H9 (cell line): ENCODE measurements around the gene SLC12A8. TPM values are rescaled to one million over a fixed set of nuclear protein-coding genes. Genes with fewer than 3 reads are reported as not detected.
A peak's percentile ranks its signal among the peaks of the same experiment; 100 is the strongest.

Experiments used
- DNase-seq: peaks from one replicate; pipeline ENCODE4 v3.0.0-alpha.2; 2017
- H2AFZ ChIP-seq: one replicate; pipeline ENCODE4 v1.6.1; 2013; ENCODE audit warnings: mild to moderate bottlenecking, low read length, control low read depth, moderate library complexity
- H2AK5ac ChIP-seq: 2 replicates; pipeline ENCODE4 v1.6.1; 2013; ENCODE audit warnings: low read length, control low read depth, mixed read lengths; ENCODE audit not compliant: insufficient read length
- H2BK120ac ChIP-seq: one replicate; pipeline ENCODE4 v1.6.1; 2013; ENCODE audit warnings: low read depth, mild to moderate bottlenecking, low read length, control low read depth, inconsistent platforms; ENCODE audit not compliant: poor library complexity, severe bottlenecking
- H2BK12ac ChIP-seq: 2 replicates; pipeline ENCODE4 v1.6.1; 2013; ENCODE audit warnings: low read length, control low read depth, mixed read lengths, low read depth; ENCODE audit not compliant: insufficient read length
- H2BK15ac ChIP-seq: 2 replicates; pipeline ENCODE4 v1.6.1; 2013; ENCODE audit warnings: low read depth, low read length, control low read depth
- H2BK20ac ChIP-seq: one replicate; pipeline ENCODE4 v1.6.1; 2013; ENCODE audit warnings: low read depth, mild to moderate bottlenecking, low read length, control low read depth, inconsistent platforms; ENCODE audit not compliant: poor library complexity, severe bottlenecking
- H2BK5ac ChIP-seq: 2 replicates; pipeline ENCODE4 v1.6.1; 2013; ENCODE audit warnings: low read length, control low read depth, mixed read lengths; ENCODE audit not compliant: insufficient read length
- H3K14ac ChIP-seq: 2 replicates; pipeline ENCODE4 v1.6.1; 2013; ENCODE audit warnings: low read length, control low read depth; ENCODE audit not compliant: insufficient read depth
- H3K18ac ChIP-seq: 2 replicates; pipeline ENCODE4 v1.6.1; 2013; ENCODE audit warnings: low read depth, mild to moderate bottlenecking, mixed read lengths, low read length, control low read depth; ENCODE audit not compliant: insufficient read length
- H3K23ac ChIP-seq: 2 replicates; pipeline ENCODE4 v1.6.1; 2013; ENCODE audit warnings: low read length, control low read depth, mixed read lengths, low read depth; ENCODE audit not compliant: insufficient read length
- H3K23me2 ChIP-seq: 2 replicates; pipeline ENCODE4 v1.6.1; 2013; ENCODE audit warnings: low read depth, mild to moderate bottlenecking, mixed read lengths, low read length, control low read depth; ENCODE audit not compliant: insufficient read length, poor library complexity, severe bottlenecking
- H3K27ac ChIP-seq: 2 replicates; pipeline ENCODE4 v1.5.1; 2013; ENCODE audit warnings: low read length, control low read depth, mixed read lengths, low read depth; ENCODE audit not compliant: insufficient read length
- H3K27me3 ChIP-seq: 2 replicates; pipeline ENCODE4 v1.6.1; 2013; ENCODE audit warnings: low read length, control low read depth, inconsistent platforms; ENCODE audit not compliant: insufficient read depth
- H3K4ac ChIP-seq: 2 replicates; pipeline ENCODE4 v1.6.1; 2013; ENCODE audit warnings: low read depth, mild to moderate bottlenecking, control low read depth, inconsistent platforms, low read length, moderate library complexity
- H3K4me1 ChIP-seq: 2 replicates; pipeline ENCODE4 v1.6.1; 2013; ENCODE audit warnings: low read length, control low read depth, inconsistent platforms; ENCODE audit not compliant: insufficient read depth
- H3K4me2 ChIP-seq: 2 replicates; pipeline ENCODE4 v1.6.1; 2013; ENCODE audit warnings: low read length, control low read depth, mixed read lengths; ENCODE audit not compliant: insufficient read length, insufficient read depth
- H3K56ac ChIP-seq: 2 replicates; pipeline ENCODE4 v1.6.1; 2013; ENCODE audit warnings: low read depth, mild to moderate bottlenecking, mixed read lengths, low read length, control low read depth; ENCODE audit not compliant: insufficient read length
- H3K79me1 ChIP-seq: 2 replicates; pipeline ENCODE4 v1.6.1; 2013; ENCODE audit warnings: low read depth, mild to moderate bottlenecking, moderate library complexity, low read length, control low read depth, inconsistent platforms; ENCODE audit not compliant: insufficient read depth, poor library complexity, severe bottlenecking
- H3K79me2 ChIP-seq: 2 replicates; pipeline ENCODE4 v1.6.1; 2013; ENCODE audit warnings: low read length, control low read depth, inconsistent platforms; ENCODE audit not compliant: insufficient read depth
- H3K9ac ChIP-seq: 2 replicates; pipeline ENCODE4 v1.6.1; 2013; ENCODE audit warnings: low read length, control low read depth, mixed read lengths; ENCODE audit not compliant: insufficient read length; ENCODE audit errors: extremely low read depth
- H3K9me3 ChIP-seq: one replicate; pipeline ENCODE4 v1.6.1; 2013; ENCODE audit warnings: low read depth, low read length, inconsistent platforms; ENCODE audit not compliant: control insufficient read depth
- H3T11ph ChIP-seq: one replicate; pipeline ENCODE4 v1.6.1; 2013; ENCODE audit warnings: mild to moderate bottlenecking, low read length, control low read depth, inconsistent platforms
- H4K20me1 ChIP-seq: one replicate; pipeline ENCODE4 v1.6.1; 2013; ENCODE audit not compliant: control insufficient read depth, insufficient read length, insufficient read depth
- H4K5ac ChIP-seq: 2 replicates; pipeline ENCODE4 v1.6.1; 2013; ENCODE audit warnings: low read depth, mild to moderate bottlenecking, mixed read lengths, low read length, control low read depth; ENCODE audit not compliant: insufficient read length
- H4K8ac ChIP-seq: replicated peaks from 2 replicates; pipeline ENCODE4 v1.6.1; 2013; ENCODE audit warnings: low read length, control low read depth, mixed read lengths, low read depth; ENCODE audit not compliant: insufficient read length
- H4K91ac ChIP-seq: 2 replicates; pipeline ENCODE4 v1.6.1; 2013; ENCODE audit warnings: low read depth, mild to moderate bottlenecking, moderate library complexity, mixed read lengths, low read length, control low read depth; ENCODE audit not compliant: insufficient read length
- H3K27ac Mint-ChIP-seq, 3 experiments: 2 replicates in 2 of 3; 3 replicates in 1 of 3; pipeline ENCODE4 v1.8.0; 2020 to 2021; ENCODE audit warnings: mixed read lengths in 3 of 3, mild to moderate bottlenecking in 1 of 3, moderate library complexity in 1 of 3
- H3K27me3 Mint-ChIP-seq: 2 replicates; pipeline ENCODE4 v1.8.0; 2021; ENCODE audit warnings: low read depth, mild to moderate bottlenecking, moderate library complexity, mixed read lengths
- H3K36me3 Mint-ChIP-seq, 3 experiments: 2 replicates in 2 of 3; 3 replicates in 1 of 3; pipeline ENCODE4 v1.8.0; 2020 to 2021; ENCODE audit warnings: low read depth in 3 of 3, mixed read lengths in 3 of 3; ENCODE audit not compliant: insufficient read depth in 1 of 3
- H3K4me1 Mint-ChIP-seq, 2 experiments: 2 replicates each; pipeline ENCODE4 v1.8.0; 2020; ENCODE audit warnings: mixed read lengths in 2 of 2
- H3K4me3 Mint-ChIP-seq, 2 experiments: 2 replicates in 1 of 2; 3 replicates in 1 of 2; pipeline ENCODE4 v1.8.0; 2020 to 2021; ENCODE audit warnings: mild to moderate bottlenecking in 2 of 2, mixed read lengths in 2 of 2, moderate library complexity in 1 of 2
- H3K9me3 Mint-ChIP-seq, 2 experiments: 2 replicates in 1 of 2; 3 replicates in 1 of 2; pipeline ENCODE4 v1.8.0; 2020; ENCODE audit warnings: mild to moderate bottlenecking in 2 of 2, mixed read lengths in 2 of 2, moderate library complexity in 1 of 2
- CTCF ChIP-seq: fragments of 200-600 bp; sonication (generic); conservative IDR thresholded peaks from 3 replicates; pipeline ENCODE4 v1.8.0; 2021; ENCODE audit warnings: antibody characterized with exemption, mild to moderate bottlenecking
- WGBS: extraction: QIAGEN DNeasy Blood & Tissue Kit; methylation state at CpG from one replicate; pipeline ENCODE4 v1.1.7; 2013; ENCODE audit warnings: missing lambda C conversion rate, low lambda C conversion rate, mixed read lengths; ENCODE audit not compliant: insufficient read length; ENCODE audit errors: extremely low coverage; 5-methylcytosine and 5-hydroxymethylcytosine counted together
- total RNA-seq: library from RNA; stranded (reverse); gene quantifications from 2 replicates; pipeline ENCODE4 v1.2.1, GENCODE V29; 2021

SLC12A8 gene
- total RNA-seq, 1 experiment from 2014 or later: 8.2 TPM

- peaks cover 7% of the 10 kb centered on the region; the same call in 1 of the 2 replicates for H3K4me1 ChIP-seq
- no peak for TF ChIP-seq CTCF
- Mint-ChIP-seq H3K27me3 (peaks cover 77% of the 10 kb centered on the region), H3K27ac (no peak overlapping the region), H3K9me3 (peaks cover 0 to 3% of the 10 kb centered on the region in 2 experiments; a peak in 2 of 5 replicates), H3K4me3 (peak overlapping the region in 1 of 2 experiments; percentile 56; a peak in 2 of 5 replicates), H3K36me3 (no peaks in the 10 kb centered on the region), H3K4me1 (peaks cover 59 to 60% of the 10 kb centered on the region in 2 experiments)
- no peaks in the 10 kb centered on the region for H3K79me1 ChIP-seq
- H4K8ac ChIP-seq: no peak overlapping the region
- no peaks in the 10 kb centered on the region for H3K9me3 ChIP-seq
- no peak overlapping the region for H3K27ac ChIP-seq
- no peak overlapping the region for H2BK20ac ChIP-seq
- H3K27me3 ChIP-seq: peaks cover 14% of the 10 kb centered on the region; the same call in 1 of the 2 replicates
- WGBS: no CpG with 5 or more reads among the region's 3 CpGs
- H3T11ph ChIP-seq: no peak overlapping the region
- no peak overlapping the region for H4K91ac ChIP-seq
- DNase-seq: no peak
- H3K23ac ChIP-seq: no peak overlapping the region
- H4K5ac ChIP-seq: no peak overlapping the region
- H3K14ac ChIP-seq: no peak overlapping the region
- peaks cover 14% of the 10 kb centered on the region for H3K23me2 ChIP-seq
- no peak overlapping the region for H2AFZ ChIP-seq
- H3K18ac ChIP-seq: no peak overlapping the region
- H2AK5ac ChIP-seq: no peak overlapping the region
- H4K20me1 ChIP-seq: no peaks in the 10 kb centered on the region
- no peak overlapping the region for H3K4ac ChIP-seq
- H3K56ac ChIP-seq: no peak overlapping the region
- no peak overlapping the region for H2BK15ac ChIP-seq
- H3K79me2 ChIP-seq: no peaks in the 10 kb centered on the region
- H2BK12ac ChIP-seq: no peak overlapping the region
- no peak overlapping the region for H2BK5ac ChIP-seq
- no peak overlapping the region for H3K4me2 ChIP-seq
- no peak overlapping the region for H2BK120ac ChIP-seq
- H3K9ac ChIP-seq: no peak overlapping the region
Measured at GRCh38 chr3:125057186-125057850, 155.2 kb downstream of the SLC12A8 start.
